NCI-H2081 (cell line): ENCODE data around the gene B3GALNT2.
A peak's percentile ranks its signal among the peaks of the same experiment; 100 is the strongest.

Experiments used
- DNase-seq, 2 experiments: peaks; one replicate each; lab custom pipeline; 2025; lab: John Stamatoyannopoulos, UW

The B3GALNT2 gene

GRCh38 chr1:235454021-235454420 lies 50.2 kb downstream of the B3GALNT2 start:
- DNase-seq = no peak

- no peak for DNase-seq
Measured at GRCh38 chr1:235450886-235451483, 53.3 kb downstream of the B3GALNT2 start.

- DNase-seq = no peak
Measured at GRCh38 chr1:235450433-235450832, 53.8 kb downstream of the B3GALNT2 start.

GRCh38 chr1:235448616-235449015 lies 55.6 kb downstream of the B3GALNT2 start:
- no peak for DNase-seq

- no peak for DNase-seq
Measured at GRCh38 chr1:235442788-235443429, 61.3 kb downstream of the B3GALNT2 start.

GRCh38 chr1:235441159-235441685 lies 63.0 kb downstream of the B3GALNT2 start:
- DNase-seq = no peak

- no peak for DNase-seq
Measured at GRCh38 chr1:235434001-235434400, 70.3 kb downstream of the B3GALNT2 start.

- DNase-seq = no peak
Measured at GRCh38 chr1:235430991-235431390, 73.3 kb downstream of the B3GALNT2 start.

GRCh38 chr1:235429143-235429542 lies 75.1 kb downstream of the B3GALNT2 start:
- DNase-seq = no peak

GRCh38 chr1:235427447-235427846 lies 76.8 kb downstream of the B3GALNT2 start:
- no peak for DNase-seq

GRCh38 chr1:235426680-235427079 lies 77.6 kb downstream of the B3GALNT2 start:
- DNase-seq = no peak

GRCh38 chr1:235426143-235426542 lies 78.1 kb downstream of the B3GALNT2 start:
- DNase-seq = no peak

- no peak for DNase-seq
Measured at GRCh38 chr1:235425357-235425756, 78.9 kb downstream of the B3GALNT2 start.

- DNase-seq = peak in 1 of 2 experiments; percentile 10
Measured at GRCh38 chr1:235424092-235424491, 80.2 kb downstream of the B3GALNT2 start.

- no peak for DNase-seq
Measured at GRCh38 chr1:235423214-235423652, 81.0 kb downstream of the B3GALNT2 start.

- DNase-seq = no peak
Measured at GRCh38 chr1:235421751-235422150, 82.5 kb downstream of the B3GALNT2 start.

- DNase-seq = peak; percentile 55 to 65
Measured at GRCh38 chr1:235417086-235417697, 87.1 kb downstream of the B3GALNT2 start.

GRCh38 chr1:235416662-235417049 lies 87.6 kb downstream of the B3GALNT2 start:
- no peak for DNase-seq

GRCh38 chr1:235415008-235415904 lies 89.0 kb downstream of the B3GALNT2 start:
- peak; percentile 64 to 72 for DNase-seq

- peak in 1 of 2 experiments; percentile 14 for DNase-seq
Measured at GRCh38 chr1:235411489-235412486, 92.5 kb downstream of the B3GALNT2 start.

GRCh38 chr1:235410467-235410866 lies 93.8 kb downstream of the B3GALNT2 start:
- no peak for DNase-seq
